Activated naive CD4-positive, alpha-beta T cell treated with anti-CD3 and anti-CD28 coated beads, Interleukin-2, amount 50 U/mL, for 72 hours (primary cell): ENCODE measurements around the gene ATOX1. TPM values are rescaled to one million over a fixed set of nuclear protein-coding genes. Genes with fewer than 3 reads are reported as not detected.
"Not testable (repeated sequence)": the region's sequence is repeated elsewhere in the genome, so short reads cannot be mapped to it uniquely, and the experiment has no call there.

Source experiments
- ATAC-seq, 2 donors: fragments of 150-1000 bp; cut with Tn5 transposase; 2 replicates each; pipeline ENCODE4 v1.10.0; 2021; ENCODE audit warnings: mild to moderate bottlenecking in 2 of 2, moderate library complexity in 2 of 2
- DNase-seq, 2 donors: peaks; one replicate each; pipeline ENCODE4 v3.0.0; 2021 to 2022; ENCODE audit warnings: low spot score in 2 of 2
- H3K27ac Mint-ChIP-seq, 2 donors: one replicate each; pipeline ENCODE4 v1.8.0; 2022; ENCODE audit warnings: mild to moderate bottlenecking in 2 of 2, mixed read lengths in 2 of 2
- H3K36me3 Mint-ChIP-seq, 2 donors: one replicate each; pipeline ENCODE4 v1.8.0; 2022; ENCODE audit warnings: mixed read lengths in 2 of 2
- H3K9me3 Mint-ChIP-seq, 2 donors: one replicate each; pipeline ENCODE4 v1.8.0; 2022; ENCODE audit warnings: mixed read lengths in 2 of 2
- total RNA-seq, 2 donors: library from RNA; stranded (reverse); gene quantifications; one replicate each; pipeline ENCODE4 v1.2.3, GENCODE V29; 2022

Gene ATOX1
- total RNA-seq, 2 donors from 2014 or later, result 48.2 to 84.3 TPM

DNA sequence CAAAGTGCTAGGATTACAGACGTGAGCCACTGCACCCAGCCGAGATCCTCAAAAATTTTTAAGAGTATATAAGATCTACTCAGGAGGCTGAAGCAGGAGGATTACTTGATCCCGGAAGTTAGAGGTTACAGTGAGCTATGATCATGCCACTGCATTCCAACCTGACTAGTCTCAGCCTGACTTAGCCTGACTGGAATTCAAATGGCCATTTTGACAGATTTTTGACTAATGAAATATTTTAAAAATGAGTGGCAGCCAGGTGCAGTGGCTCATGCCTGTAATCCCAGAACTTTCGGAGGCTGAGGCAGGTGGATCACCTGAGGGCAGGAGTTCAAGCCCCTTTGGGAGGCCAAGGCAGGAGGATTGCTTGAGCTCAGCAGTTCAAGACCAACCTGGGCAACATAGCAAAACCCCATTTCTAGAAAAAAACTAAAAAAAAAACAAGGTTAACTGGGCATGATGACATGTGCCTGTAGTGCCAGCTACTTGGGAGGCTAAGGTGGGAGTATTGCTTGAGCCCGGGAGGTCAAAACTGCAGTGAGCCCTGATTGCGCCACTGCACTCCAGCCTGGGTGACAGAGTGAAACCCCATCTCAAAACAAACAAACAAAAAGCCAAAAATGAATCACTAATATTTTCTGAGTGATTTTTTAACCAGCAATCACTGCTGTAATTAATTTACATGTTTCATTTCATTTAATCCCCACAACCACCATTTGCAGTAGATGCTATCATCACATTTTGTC, 16.6 kb downstream of the ATOX1 start:
- ATAC-seq (no peak), DNase-seq (no peak)
- H3K9me3 Mint-ChIP-seq, result no peaks in the 10 kb centered on the region
- H3K36me3 Mint-ChIP-seq, result no peaks in the 10 kb centered on the region
- H3K27ac Mint-ChIP-seq, result no peak overlapping the region

DNA sequence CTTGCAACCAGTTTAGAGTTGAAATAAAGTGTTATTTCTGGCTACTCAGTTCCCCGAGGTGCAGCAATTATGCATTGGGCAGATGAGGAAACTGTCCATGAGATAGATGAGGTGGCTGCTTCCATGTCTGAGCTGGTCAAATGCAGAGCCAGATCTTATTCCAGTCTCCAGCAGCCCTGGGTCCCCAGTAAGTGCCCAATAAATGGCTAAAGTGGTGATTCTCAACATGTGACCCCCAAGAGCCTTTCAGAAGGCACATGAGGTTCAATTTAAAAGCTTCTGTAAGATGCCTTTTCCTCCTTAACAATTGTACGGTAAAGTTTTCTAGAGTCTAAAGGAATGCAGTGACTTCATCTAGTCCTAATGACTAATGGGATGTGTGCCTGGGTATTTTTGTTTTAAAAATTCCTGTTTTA, 17.5 kb downstream of the ATOX1 start:
- Mint-ChIP-seq H3K27ac (no peak overlapping the region), H3K9me3 (no peaks in the 10 kb centered on the region), H3K36me3 (no peaks in the 10 kb centered on the region)
- DNase-seq (no peak), ATAC-seq (no peak)

DNA sequence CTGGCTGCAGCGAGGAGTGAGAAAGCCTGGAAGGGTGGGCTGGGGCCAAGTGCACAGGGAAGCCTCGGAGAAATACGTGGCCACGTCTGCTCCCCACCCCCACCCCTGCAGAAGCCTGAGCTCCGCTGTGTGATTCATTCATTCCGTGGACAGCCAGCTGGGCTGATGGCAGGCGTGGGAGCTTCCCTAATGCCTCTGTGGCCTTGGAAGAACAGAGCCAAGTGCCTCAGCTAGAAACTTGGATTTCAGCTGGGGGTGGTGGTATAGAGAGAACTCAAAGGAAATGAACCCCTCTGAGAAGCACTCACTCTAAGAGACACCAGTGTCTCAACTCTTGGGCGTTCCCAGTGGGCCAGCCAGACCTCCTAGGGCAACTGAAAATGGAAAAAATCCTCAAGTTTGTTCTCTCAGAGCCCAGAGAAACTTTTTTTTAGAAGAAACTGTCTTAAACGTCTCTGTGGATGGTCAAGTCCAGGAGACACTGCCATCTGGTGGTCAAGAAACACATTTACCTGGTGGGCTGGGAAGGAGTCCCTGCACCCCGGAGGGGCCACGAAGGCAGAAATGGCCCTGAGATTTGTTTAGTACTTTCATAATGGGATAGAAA, 18.0 kb downstream of the ATOX1 start:
- Mint-ChIP-seq H3K9me3 (no peaks in the 10 kb centered on the region), H3K36me3 (no peaks in the 10 kb centered on the region), H3K27ac (no peak overlapping the region)
- peak in 1 of 2 donors; percentile 43 for DNase-seq
- peak; percentile 48 to 72 for ATAC-seq

DNA sequence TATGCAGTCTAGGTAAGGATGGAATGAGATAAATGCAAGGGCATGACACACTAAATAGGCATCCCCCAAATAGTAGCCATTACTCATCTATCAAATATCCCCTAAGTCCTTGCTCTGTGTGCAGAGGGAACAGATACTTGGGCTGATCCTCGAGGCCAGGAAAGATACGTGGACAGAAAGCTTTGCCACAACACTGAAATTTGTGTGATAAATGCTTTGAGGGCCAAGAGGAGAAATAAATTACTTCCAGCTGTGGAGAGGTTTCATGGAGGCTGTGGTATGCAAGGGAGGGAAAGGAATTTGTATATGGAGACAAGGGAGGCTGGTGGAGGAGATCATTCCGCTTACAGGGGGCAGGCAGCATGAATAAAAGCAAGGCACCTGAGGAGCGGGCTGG, 18.5 kb downstream of the ATOX1 start:
- Mint-ChIP-seq H3K27ac (no peak overlapping the region), H3K36me3 (no peaks in the 10 kb centered on the region), H3K9me3 (no peaks in the 10 kb centered on the region)
- ATAC-seq, result no peak
- DNase-seq, result no peak

DNA sequence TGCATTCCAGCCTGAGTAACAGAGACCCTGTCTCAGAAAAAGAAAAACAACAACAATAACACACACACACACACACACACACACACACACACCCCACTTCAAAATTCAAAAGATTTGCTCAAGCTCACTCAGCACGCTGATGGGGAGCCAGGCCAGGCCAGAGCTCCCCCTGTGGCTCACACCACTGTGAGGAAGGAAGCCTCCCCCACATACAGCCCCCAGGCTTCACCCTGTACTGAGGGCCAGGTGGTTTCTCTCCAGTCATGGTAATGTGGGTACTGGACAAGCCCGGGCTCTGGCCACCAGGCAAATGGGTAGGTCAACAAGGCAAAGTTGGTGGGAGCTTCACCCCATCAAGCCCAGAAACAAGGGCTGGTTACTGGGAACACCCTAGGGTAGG, 19.0 kb downstream of the ATOX1 start:
- Mint-ChIP-seq H3K27ac (no peak overlapping the region), H3K36me3 (no peaks in the 10 kb centered on the region), H3K9me3 (no peaks in the 10 kb centered on the region)
- DNase-seq (no peak), ATAC-seq (no peak)

DNA sequence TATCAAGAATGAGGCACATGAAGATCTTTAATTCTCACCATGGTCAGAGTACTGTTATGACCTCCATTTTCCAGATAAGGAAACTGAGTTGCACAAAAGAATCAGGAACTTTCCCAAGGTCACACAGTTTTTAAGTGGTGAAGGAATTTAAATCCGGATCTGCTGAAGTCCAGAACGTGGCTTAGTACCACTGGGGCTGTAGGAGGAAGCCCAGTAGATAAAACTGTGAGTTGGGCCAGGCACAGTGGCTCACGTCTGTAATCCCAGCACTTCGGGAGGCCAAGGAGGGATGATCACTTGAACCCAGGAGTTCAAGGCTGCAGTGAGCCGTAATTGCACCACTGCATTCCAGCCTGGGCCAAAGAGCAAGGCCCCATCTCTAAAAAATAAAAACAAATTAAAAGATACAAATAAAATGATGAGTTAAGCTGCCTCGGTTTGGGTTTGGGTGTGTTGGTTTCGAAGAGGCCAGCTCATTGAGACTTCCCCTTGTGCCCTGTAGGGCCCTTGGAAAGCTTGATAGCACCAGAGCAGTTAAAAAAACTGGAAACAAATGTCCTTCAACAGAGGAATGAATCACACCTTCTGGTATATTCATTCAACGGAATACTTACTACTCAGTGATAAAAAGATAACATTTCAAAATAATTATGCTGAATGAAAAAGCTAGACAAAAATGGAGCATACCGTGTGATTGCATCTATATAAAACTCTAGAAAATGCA, 20.1 kb downstream of the ATOX1 start:
- ATAC-seq, result no peak
- no peaks in the 10 kb centered on the region for H3K36me3 Mint-ChIP-seq

DNA sequence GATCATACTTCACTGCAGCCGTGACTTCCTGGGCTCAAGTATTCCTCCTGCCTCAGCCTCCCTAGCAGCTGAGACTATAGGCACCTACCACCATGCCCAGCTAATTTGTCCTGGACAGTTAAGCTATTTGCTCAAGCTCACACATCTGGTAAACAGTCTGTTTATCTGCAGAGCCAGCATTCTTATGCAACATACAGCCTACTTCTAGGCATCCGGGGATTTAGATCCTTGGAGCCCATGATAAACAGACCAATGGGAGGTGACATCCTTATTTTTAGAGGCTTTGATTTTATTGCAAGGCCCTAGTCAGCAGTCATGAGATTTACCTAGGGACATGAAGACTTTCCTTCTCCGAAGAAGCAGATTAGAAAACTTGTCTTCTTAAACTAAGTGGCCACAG, 21.0 kb downstream of the ATOX1 start:
- no peak for ATAC-seq
- no peaks in the 10 kb centered on the region for H3K9me3 Mint-ChIP-seq
- H3K36me3 Mint-ChIP-seq, result no peaks in the 10 kb centered on the region
- DNase-seq, result no peak
- H3K27ac Mint-ChIP-seq, result no peak overlapping the region

More for the DNA sequence above, 20.1 kb downstream of the ATOX1 start:
- H3K9me3 Mint-ChIP-seq, result no peaks in the 10 kb centered on the region
- no peak overlapping the region for H3K27ac Mint-ChIP-seq
- no peak for DNase-seq

DNA sequence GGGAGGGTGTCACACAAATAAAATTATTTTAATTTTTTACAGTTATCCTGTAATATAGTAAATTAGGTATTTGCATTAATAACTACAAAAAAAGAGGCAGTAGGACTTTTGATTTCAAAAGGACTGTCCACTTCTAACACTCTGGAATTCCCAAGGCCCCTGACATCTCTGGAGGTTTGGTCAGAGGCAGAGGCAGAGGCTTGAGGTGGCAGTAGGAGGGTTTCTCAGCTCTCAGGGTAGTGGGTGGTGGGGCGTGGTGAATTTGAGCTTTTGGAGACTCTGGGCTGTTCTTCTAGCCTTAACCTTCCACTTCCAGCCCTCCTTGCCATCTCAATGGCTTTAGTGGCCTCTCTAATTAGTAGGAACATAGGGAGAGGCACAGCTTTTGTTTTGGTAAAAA, 22.8 kb downstream of the ATOX1 start:
- H3K36me3 Mint-ChIP-seq, result no peaks in the 10 kb centered on the region
- DNase-seq, result no peak
- no peak for ATAC-seq
- no peak overlapping the region for H3K27ac Mint-ChIP-seq
- H3K9me3 Mint-ChIP-seq, result no peaks in the 10 kb centered on the region

DNA sequence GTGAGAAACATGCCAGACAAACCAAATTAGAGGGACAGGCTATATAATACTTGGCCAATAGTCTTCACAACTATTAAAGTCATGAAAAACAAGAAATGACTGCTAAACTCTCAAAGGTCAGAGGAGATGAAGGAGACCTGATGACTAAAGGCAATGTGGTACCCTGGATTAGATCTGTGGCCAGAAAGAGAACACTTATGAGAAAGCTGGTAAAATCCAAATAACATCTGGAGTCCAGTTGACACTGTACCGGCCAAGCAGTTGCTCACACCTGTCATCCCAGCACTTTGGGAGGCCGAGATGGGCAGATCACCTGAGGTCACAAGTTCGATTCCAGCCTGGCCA, 24.4 kb downstream of the ATOX1 start:
- ATAC-seq, result no peak
- Mint-ChIP-seq H3K9me3 (peaks cover 0 to 4% of the 10 kb centered on the region in 2 donors), H3K36me3 (peaks cover 11 to 12% of the 10 kb centered on the region in 2 donors), H3K27ac (no peak overlapping the region)
- DNase-seq, result no peak

DNA sequence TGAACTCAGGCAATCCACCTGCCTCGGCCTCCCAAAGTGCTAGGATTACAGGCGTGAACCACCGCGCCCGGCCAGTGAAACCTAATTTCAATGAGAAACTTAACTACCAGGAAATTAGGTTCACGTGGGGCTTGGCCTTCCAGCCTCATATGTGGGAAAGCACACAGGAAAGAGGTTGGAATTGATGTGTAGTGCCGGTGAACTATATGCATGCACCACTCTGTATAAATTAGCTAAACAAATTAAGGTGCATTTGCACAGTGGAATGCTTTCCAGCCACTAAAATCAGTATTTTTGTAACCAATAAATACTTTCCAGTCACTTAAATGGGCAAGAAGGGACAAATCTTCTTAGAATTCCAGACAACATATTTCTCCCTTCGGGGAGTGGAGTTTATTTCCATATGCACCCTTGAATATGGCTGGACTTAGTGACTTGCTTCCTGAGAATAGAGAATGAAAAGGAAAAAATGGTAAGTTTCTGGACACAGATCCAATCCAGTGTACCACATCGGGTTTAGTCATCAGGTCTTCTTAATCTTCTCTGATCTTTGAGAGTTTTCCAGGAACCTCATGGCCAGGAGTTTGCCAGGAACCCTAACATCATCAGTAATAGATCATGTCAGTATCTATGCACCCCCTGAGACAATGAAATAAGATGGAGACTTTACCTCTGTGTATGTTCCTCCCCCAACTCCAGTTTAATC, 24.9 kb downstream of the ATOX1 start:
- H3K9me3 Mint-ChIP-seq, result peaks cover 0 to 4% of the 10 kb centered on the region in 2 donors
- H3K36me3 Mint-ChIP-seq, result peaks cover 11 to 12% of the 10 kb centered on the region in 2 donors
- DNase-seq (no peak), ATAC-seq (no peak)
- no peak overlapping the region for H3K27ac Mint-ChIP-seq

DNA sequence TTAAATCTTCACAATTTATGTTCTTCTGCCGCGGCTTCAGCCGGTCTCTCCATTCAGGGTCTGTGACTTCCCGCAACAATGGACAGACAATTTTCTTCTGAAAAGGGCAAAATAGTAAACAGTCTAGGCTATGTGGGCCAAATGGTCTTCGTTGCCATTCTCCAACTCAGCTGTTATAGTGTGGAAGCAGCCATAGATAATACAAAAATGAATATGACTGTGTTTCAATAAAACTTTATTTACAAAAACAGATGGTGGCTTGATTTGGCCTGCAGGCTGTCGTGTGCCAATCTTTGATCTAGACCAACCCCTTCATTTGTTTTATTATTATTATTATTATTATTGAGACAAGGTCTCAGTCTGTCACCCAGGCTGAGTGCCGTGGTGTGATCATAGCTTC, 28.1 kb downstream of the ATOX1 start:
- ATAC-seq (no peak), DNase-seq (no peak)

DNA sequence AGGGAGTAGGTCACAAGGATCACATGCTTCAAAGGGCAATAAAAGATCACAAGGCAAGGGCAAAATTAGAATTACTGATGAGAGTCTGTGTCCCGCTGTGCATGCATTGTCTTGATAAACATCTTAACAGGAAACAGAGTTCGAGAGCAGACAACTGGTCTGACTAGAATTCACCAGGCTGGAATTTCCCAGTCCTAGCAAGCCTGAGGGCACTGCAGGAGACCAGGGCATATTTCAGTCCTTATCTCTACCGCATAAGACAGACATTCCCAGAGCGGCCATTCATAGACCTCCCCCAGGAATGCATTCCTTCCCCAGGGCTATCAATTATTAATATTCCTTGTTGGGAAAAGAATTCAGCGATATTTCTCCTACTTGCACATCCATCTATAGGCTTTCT, 28.8 kb downstream of the ATOX1 start:
- H3K27ac Mint-ChIP-seq, result peak overlapping the region in 1 of 2 donors; percentile 44
- H3K9me3 Mint-ChIP-seq, DNase-seq, ATAC-seq: not testable (repeated sequence)
- H3K36me3 Mint-ChIP-seq, result peaks cover 11 to 12% of the 10 kb centered on the region in 2 donors

More for the DNA sequence above, 28.1 kb downstream of the ATOX1 start:
- Mint-ChIP-seq H3K36me3 (peaks cover 11 to 12% of the 10 kb centered on the region in 2 donors), H3K9me3 (peaks cover 0 to 4% of the 10 kb centered on the region in 2 donors), H3K27ac (no peak overlapping the region)

DNA sequence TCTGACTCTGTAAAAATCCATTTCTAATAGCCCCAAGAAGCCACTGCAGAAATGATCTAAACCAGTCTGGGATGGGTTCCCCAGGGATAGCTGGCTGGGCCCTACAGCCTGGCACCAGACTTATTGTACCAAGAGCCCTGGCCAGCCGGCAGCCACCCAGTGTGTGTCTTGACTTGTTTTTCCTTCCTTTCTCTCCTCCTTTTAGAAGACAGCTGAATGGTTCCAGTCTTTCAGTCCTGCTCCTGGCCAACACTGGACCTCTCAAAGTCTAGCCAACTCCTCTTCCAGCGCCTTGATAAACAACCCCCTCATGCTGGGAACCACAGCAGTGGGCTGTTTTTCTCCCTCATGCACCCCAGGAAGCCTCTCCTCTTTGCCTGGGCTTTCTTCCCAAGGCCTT, 34.1 kb downstream of the ATOX1 start:
- DNase-seq, result no peak
- no peak overlapping the region for H3K27ac Mint-ChIP-seq
- H3K9me3 Mint-ChIP-seq, result no peaks in the 10 kb centered on the region
- ATAC-seq, result no peak
- H3K36me3 Mint-ChIP-seq, result peaks cover 3% of the 10 kb centered on the region in 2 donors

DNA sequence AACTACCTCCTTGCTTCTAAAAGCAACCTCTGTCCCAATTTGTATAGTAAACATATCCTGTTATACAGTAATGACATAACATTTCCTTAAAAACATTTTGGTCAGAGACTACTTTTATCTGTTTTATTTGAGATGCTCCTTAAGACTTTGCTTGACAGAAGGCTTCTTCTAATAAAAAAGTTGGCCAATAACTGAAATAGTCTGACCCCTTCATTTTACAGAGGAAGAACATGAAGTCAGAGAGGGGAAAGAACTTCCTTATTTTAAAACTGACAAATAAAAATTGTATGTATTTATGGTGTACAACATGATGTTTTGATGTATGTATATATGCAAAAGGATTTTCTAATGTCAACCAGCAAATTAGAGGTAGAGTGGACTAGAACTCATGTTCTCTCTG, 35.9 kb downstream of the ATOX1 start:
- no peak overlapping the region for H3K27ac Mint-ChIP-seq
- no peaks in the 10 kb centered on the region for H3K9me3 Mint-ChIP-seq
- DNase-seq, result no peak
- ATAC-seq, result no peak
- no peaks in the 10 kb centered on the region for H3K36me3 Mint-ChIP-seq

DNA sequence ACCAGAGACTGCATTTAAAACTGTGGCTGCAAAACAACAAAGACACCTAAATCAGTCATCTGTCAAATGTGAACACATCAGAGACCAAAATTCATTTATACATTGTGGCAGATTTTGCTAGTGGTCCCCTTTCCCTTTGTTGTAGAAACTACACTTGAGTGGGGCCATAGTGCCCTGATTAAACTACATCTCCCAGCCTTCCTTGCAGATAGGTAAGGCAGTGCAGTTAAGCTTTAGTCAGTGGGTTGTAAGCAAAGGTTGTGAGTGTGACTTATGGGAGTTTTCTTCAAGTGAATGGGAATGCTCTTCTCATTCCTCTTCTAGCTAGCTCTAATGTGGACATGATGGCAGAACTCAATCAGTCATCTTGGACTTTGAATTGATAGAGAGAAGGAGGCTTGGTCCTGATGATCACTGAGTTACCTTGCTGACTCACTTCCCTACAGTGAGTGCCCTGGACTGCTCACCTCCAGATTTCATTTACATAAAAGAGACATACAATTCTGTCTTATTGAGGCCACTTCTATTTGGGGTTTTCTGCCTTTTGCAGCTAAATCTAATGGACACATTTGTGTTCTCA, 36.5 kb downstream of the ATOX1 start:
- ATAC-seq (no peak), DNase-seq (no peak)
- no peak overlapping the region for H3K27ac Mint-ChIP-seq
- H3K36me3 Mint-ChIP-seq, result no peaks in the 10 kb centered on the region
- H3K9me3 Mint-ChIP-seq, result no peaks in the 10 kb centered on the region

DNA sequence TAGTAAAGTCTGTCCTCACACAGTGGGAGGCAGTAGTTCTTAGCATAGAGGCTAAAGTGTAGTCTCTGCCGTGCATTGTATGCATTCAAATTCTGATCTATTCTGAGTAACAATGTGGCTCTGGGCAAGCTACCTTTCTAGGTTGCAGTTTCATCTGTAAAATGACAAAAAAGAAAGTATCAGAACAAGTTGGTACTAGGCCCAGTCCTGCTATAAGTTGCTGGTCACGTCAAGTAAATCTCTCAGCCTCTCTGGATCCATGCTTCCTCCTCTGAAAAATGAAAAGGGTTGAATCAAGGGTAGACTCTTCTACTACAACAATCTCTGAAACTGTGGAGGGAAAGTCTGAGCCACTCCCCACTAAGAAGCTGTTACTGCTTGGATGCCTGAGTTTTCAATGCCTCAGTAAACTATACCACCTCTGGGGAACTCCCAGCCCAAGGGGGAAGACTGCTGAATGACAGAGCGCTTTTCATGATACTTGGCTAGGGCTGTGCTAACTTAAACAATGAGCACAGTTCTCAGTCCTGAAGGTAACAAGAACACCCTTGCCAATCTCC, 37.3 kb downstream of the ATOX1 start:
- Mint-ChIP-seq H3K27ac (no peak overlapping the region), H3K9me3 (no peaks in the 10 kb centered on the region), H3K36me3 (no peaks in the 10 kb centered on the region)
- DNase-seq (no peak), ATAC-seq (peak; percentile 84 to 86)
